Measurements from ENCODE around the gene ATP9A.
"Not testable (repeated sequence)": the region's sequence is repeated elsewhere in the genome, so short reads cannot be mapped to it uniquely, and the experiment has no call there.

ATP9A gene, protein sequence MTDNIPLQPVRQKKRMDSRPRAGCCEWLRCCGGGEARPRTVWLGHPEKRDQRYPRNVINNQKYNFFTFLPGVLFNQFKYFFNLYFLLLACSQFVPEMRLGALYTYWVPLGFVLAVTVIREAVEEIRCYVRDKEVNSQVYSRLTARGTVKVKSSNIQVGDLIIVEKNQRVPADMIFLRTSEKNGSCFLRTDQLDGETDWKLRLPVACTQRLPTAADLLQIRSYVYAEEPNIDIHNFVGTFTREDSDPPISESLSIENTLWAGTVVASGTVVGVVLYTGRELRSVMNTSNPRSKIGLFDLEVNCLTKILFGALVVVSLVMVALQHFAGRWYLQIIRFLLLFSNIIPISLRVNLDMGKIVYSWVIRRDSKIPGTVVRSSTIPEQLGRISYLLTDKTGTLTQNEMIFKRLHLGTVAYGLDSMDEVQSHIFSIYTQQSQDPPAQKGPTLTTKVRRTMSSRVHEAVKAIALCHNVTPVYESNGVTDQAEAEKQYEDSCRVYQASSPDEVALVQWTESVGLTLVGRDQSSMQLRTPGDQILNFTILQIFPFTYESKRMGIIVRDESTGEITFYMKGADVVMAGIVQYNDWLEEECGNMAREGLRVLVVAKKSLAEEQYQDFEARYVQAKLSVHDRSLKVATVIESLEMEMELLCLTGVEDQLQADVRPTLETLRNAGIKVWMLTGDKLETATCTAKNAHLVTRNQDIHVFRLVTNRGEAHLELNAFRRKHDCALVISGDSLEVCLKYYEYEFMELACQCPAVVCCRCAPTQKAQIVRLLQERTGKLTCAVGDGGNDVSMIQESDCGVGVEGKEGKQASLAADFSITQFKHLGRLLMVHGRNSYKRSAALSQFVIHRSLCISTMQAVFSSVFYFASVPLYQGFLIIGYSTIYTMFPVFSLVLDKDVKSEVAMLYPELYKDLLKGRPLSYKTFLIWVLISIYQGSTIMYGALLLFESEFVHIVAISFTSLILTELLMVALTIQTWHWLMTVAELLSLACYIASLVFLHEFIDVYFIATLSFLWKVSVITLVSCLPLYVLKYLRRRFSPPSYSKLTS

DNA sequence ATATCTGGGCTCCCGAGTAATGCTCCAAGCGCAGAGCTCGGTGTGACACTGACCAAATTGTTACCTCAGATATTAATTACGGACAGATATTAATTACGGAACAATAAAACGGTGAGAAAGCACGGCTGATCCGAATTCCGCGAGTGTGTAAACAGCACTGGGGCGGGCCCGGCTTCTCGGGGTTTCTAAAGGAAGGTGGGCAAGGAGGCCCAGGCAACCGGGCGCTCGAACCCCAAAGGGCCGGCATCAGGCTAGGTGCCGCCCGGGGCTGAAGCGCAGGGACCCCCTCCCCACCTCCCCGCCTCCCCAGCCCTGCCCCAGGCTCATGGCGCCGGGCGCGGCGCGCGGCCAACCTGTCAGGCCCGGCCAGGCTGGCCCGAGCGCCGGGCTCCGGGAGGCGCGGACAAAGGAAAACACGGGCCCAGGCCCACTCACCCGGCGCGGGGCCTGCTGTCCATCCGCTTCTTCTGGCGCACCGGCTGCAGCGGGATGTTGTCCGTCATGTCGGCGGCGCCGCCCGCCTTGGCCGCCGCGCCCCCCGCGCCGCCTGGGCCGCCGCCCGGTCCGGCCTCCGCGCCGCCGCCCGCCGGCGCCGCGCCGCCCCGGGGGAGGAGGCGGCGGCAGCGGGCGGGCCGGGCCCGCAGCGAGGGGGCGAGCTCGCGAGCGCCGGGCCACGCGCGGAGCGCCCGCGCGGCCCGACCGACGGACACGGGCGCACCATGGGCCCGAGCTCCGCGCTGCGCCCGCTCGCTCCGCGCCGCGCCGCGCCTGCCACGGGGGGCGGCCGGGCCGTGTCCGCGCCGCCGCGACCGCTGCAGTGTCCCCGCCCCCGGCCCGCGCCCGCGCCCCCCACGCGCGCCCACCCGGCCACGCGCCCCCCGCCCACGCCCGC lies at the start of gene ATP9A:
Gene ATP9A (minus strand): TSS at position 524 of the 892 bp plus-strand sequence. CDS start 21 bp downstream, at position 503.
- DNase-seq, result peak; percentile 63

DNA sequence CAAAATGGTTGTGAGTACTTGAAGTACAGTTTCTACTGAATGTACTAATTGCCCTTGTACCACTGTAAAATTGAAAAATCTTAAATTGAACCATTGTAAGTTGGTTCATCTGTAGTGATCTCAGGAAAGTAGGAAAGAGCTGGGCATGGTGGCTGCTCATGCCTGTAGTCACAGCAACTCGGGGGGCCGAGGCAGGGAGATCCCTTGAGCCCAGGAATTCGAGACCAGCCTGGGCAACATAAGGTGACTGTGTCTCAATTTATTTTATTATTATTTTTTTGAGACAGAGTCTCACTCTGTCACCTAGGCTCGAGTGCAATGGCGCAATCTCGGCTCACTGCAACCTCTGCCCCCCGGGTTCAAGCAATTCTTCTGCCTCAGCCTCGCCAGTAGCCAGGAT lies 48.7 kb upstream of the ATP9A start:
- not testable (repeated sequence) for DNase-seq

- peak; percentile 8 for DNase-seq
Observed at GRCh38 chr20:51815383-51816076, 47.3 kb upstream of the ATP9A start.

- DNase-seq, result no peak
Observed at GRCh38 chr20:51812861-51813260, 44.7 kb upstream of the ATP9A start.

DNA sequence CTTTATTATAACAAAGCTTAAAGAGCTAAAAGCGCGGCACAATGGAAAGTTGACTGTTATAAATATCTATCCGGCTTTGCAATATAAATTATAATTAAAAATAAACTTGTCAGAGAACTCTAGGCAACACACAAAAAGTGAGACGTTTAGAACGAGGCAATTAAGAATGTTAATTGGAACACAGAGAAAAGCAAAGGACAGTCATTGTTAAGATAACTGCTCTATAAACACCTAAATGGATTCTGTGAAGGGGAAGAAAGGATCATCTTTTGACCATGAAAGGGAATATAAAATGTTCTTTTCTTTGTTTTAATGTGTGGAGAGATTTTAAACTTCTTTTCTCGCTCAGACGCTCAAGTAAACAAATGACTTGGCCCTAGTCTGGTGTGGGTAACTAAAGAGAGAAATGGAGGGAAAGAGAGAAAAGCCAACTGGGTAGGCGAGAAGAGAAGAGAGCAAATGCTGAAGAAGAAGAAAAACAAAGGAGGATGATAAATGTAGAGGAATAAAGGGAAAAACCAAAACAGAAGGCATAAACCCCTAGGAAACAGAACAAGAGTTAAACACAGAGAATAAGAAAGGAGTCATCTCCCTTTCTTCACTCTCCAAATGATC lies 43.4 kb upstream of the ATP9A start:
- DNase-seq, result peak; percentile 77

DNA sequence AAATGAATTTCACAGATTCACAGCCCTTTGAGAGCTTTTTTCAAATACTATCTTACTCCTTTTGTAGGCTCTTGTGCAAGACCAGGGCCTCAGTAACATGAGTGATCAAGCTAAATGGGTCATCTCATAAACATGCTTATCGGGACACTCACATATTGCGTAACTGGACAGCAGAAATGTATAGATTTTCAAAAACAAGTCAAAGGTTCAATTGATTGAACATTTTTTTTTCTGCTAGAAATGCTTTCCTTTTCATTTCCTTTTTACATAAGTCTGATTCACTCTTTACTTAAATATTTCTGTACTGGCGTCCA lies 42.8 kb upstream of the ATP9A start:
- peak; percentile 15 for DNase-seq

DNA sequence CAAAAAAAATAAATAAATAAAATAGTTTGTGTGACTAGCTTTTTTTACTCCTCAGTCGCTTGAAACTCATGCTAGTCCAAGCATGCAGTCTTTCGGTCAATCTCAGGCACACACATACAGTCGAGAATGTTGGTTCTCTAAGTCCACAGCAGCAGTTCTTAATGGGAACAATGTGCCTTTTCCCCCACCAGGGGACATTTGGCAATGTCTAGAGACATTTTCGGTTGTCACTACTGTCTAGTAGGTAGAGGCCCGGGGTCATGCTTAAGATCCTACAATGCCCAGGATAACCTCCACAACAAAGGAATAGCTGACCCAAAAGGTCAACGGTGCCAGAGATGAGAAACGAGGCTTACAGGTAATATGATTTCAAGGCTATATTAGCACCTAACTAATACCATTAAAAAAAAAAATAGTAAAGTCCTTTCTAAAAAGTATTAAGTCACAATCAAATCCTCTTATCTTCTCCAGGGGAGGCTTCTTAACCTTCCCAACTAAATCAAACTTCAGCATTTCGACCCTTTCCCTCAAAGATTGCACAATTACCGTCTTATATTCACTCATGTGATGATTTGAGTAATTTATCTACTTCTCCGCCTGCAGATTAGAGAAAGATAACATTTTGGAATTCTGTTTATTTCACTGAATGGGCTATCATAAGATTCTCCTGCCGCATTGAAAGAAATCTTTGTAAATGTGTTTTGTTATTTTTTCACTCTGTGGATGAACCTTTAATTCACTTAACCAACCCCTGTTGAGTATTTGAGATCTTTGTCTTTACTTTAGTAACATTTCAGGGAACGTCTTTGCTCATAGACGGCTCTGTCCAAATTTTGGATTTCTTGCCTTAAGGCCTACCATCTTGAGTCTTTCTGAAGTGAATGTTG lies 42.2 kb upstream of the ATP9A start:
- DNase-seq, result peak; percentile 19

DNA sequence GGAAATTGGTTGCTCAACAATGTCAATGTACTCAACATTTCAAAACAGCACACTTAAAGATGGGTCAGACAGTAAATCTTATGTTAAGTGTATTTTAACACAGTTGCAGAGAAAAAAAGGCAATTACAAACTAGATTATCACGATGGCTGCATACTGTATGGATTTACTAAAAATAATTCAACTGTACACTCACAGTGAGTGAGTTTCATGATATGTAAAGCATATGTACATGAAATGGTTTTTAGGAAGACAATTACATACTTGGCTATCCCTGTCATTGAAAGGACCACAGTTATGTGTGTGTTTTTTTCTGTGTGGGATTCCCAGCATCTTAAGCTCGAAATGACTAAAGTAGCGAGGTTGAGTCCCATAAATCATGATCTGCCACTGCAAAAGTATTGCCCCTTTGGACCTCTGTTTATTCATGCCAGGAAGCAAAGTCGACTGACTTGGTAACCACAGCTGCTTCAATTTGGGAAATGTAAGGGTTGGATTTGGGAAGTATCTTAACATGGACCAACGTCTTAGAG lies 39.6 kb upstream of the ATP9A start:
- no peak for DNase-seq

GRCh38 chr20:51804754-51805153 lies 36.6 kb upstream of the ATP9A start:
- DNase-seq, result no peak

- no peak for DNase-seq
Observed at GRCh38 chr20:51803148-51803854, 35.1 kb upstream of the ATP9A start.

DNA sequence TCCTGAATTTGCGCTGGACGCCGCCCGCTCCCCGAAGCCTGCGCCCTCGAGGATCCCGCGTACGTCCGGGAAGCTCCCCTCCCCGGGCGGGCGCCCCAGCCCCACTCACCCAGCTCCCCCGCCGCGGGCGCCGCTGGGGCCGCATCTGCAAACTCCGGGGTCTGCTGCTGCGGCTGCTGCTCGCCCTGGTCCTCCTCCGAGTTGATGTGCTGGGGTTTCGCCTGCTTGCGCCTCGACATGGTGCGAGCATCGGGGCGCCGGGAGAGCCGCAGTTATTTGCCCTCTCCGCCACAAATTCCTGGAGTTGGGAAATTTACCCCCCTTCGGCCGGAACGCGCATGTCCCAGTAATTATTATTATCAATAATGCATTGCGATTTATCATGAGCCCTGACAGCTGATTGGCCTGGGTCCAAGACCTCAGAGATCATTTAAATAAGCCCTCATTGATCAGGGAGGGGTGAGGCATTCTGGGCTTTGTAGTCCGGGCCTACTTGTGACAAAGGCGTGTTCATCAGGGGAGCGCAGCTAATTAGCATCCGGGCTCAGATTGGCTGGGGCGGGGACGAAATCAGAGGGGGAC lies 34.1 kb upstream of the ATP9A start, which contains the start of gene SALL4:
Gene SALL4 (minus strand): TSS at position 352 of the 582 bp plus-strand sequence. CDS start 113 bp downstream, at position 239.
- DNase-seq, result peak; percentile 89

- DNase-seq, result peak; percentile 69
Observed at GRCh38 chr20:51801823-51802123, 33.6 kb upstream of the ATP9A start.

- peak; percentile 69 for DNase-seq
Observed at GRCh38 chr20:51801122-51801822, 33.1 kb upstream of the ATP9A start.

DNA sequence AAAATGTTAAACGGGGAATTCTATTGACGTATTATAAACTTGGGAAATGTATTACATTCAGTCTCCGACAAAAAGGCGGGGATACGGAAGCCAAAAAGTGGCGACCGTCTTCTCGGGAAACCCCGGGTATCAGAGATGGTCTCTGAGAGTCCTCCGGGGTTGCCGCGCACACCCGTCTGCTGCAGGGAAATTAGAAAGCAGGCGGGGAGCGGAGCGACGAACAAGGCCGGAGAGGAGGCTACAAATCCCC lies 32.6 kb upstream of the ATP9A start:
- peak; percentile 77 for DNase-seq

DNA sequence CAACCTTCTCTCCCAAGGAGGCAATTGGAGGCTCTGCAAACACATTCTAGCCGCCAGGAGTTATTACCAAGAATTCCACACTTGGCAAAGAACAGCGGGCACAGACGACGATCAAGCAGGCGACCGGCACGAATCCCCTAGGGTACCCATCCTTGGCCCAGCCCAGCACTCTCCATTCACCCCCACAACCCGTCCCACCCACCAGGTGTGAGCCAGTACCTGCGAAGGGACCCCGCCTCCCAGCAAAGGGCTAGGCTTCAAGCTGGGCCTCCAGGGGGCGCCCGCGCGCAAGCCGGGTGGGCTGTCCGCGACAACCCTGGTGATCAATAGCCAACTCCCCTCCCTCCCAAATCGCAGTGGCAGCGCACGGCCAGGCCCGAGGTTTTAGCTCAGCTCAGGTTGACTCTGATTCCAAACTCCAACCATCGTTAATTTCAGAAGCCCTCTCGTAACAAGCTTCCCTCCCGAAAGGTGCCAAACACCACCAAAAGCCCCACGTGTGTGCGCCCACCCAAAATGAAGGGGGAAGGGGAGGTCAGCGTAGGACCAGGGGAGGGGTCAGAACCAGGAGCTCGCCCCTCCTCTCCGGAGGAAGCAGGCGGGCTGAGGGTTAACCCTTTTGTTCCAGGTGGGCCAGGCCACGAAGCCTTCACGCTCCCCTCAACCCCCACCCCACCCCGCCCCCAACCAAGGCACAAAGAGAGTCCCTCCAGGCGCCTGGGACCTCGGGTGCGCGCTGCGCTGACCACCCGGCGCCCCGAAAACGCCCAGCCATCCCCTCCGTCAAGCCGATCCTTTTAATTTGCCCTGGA lies 32.1 kb upstream of the ATP9A start:
- DNase-seq, result peak; percentile 93

GRCh38 chr20:51799401-51799860 lies 31.2 kb upstream of the ATP9A start:
- DNase-seq, result peak; percentile 46

DNA sequence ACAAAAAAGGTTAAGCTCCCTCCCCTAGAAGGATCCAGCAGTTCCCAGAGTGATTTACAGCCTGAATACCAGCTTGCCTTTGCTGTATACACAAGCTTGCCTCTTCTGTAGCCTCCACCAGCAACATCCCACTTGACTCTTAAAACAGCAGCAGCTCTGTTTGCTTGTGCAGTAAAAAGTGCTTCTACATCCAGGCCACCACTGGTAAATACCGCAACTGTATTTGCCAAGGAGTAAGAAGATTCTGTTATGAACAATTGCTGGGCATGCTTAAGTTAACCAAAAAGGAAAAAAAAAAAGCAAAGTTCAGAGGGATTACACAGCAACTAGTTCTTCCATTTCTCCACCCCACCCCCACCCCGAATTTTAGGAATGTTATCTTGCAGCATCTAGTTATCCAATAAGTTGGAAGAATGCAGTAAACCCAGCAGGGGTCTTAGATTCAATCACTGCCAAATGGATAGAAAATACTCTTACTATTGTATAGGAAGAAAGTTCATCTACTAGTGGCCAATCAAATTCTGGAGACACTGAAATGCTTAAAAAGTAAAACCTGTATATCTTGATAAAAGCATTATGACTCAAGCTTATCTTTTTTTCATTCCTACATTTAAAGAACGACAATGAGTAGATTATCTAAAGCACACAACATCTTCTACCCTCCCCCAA lies 29.3 kb upstream of the ATP9A start:
- DNase-seq, result peak; percentile 71
